WI38 (cell line): Measurements from ENCODE around the gene POC1B.
A peak's percentile ranks its signal among the peaks of the same experiment; 100 is the strongest.

Experiments
- H3K4me3 ChIP-seq: 2 replicates; pipeline ENCODE4 v1.5.1; 2011; ENCODE audit warnings: low read depth, mild to moderate bottlenecking, control low read depth, low read length
- CTCF ChIP-seq: IDR thresholded peaks from 2 replicates; pipeline ENCODE4 v1.5.1; 2012; ENCODE audit warnings: low read depth, mild to moderate bottlenecking, control low read depth, low read length

The POC1B gene

GRCh38 chr12:89391726-89392336, 134.0 kb downstream of the POC1B start:
- no peak overlapping the region for H3K4me3 ChIP-seq
- TF ChIP-seq CTCF = no peak

GRCh38 chr12:89390802-89391673, 134.8 kb downstream of the POC1B start:
- H3K4me3 ChIP-seq = no peak overlapping the region
- no peak for TF ChIP-seq CTCF

- no peak for TF ChIP-seq CTCF
These were observed 135.8 kb downstream of the POC1B start for GRCh38 chr12:89389755-89390661.

GRCh38 chr12:89386138-89386537, 139.7 kb downstream of the POC1B start:
- TF ChIP-seq CTCF = no peak
- no peak overlapping the region for H3K4me3 ChIP-seq

More at GRCh38 chr12:89389755-89390661, 135.8 kb downstream of the POC1B start:
- H3K4me3 ChIP-seq = no peak overlapping the region

GRCh38 chr12:89384807-89385206, 141.0 kb downstream of the POC1B start:
- H3K4me3 ChIP-seq = peak overlapping the region; percentile 4; the same call in 1 of the 2 replicates
- no peak for TF ChIP-seq CTCF

- no peak for TF ChIP-seq CTCF
These were observed 141.6 kb downstream of the POC1B start for GRCh38 chr12:89384050-89384758.

More at GRCh38 chr12:89384050-89384758, 141.6 kb downstream of the POC1B start:
- peak overlapping the region; percentile 4; the same call in 1 of the 2 replicates for H3K4me3 ChIP-seq
